GM13977 (cell line): ENCODE data around the gene PRR19.

Experiments used
- DNase-seq: peaks from one replicate; pipeline ENCODE4 v3.0.0; 2012; ENCODE audit warnings: low spot score
- CTCF ChIP-seq: IDR thresholded peaks from 2 replicates; pipeline ENCODE4 v1.5.1; 2012; ENCODE audit warnings: mild to moderate bottlenecking, control low read depth; ENCODE audit not compliant: insufficient read depth; ENCODE audit errors: extremely low read depth, missing control alignments
- in situ Hi-C: fragments of 300-500 bp; cut with MboI; formaldehyde crosslinking; loops from one replicate; pipeline ENCODE4 v1.12.0; 2022; ENCODE audit warnings: low sequenced_read_pairs, low pct_unique_long_range_greater_than_20kb, mixed read lengths, inconsistent platforms; ENCODE audit not compliant: unreplicated experiment

PRR19 gene

GRCh38 chr19:42272989-42273406 is 28.9 kb upstream of the PRR19 start:
- in situ Hi-C loops: no loop called here
- no peak for TF ChIP-seq CTCF
- no peak for DNase-seq

GRCh38 chr19:42273407-42274064 is 28.4 kb upstream of the PRR19 start:
- in situ Hi-C loops: no loop called here
- DNase-seq: no peak
- TF ChIP-seq CTCF: no peak

GRCh38 chr19:42274065-42274682 is 27.8 kb upstream of the PRR19 start:
- no peak for DNase-seq
- in situ Hi-C loops: no loop called here
- no peak for TF ChIP-seq CTCF

- no peak for TF ChIP-seq CTCF
- DNase-seq: no peak
- in situ Hi-C loops: loop anchor here (25.0 kb wide), 1 partner anchor 163 kb away; no protein-coding TSS in a partner anchor
These were observed 26.8 kb upstream of the PRR19 start for GRCh38 chr19:42275103-42275502.

- in situ Hi-C loops: loop anchor here (25.0 kb wide), 1 partner anchor 163 kb away; no protein-coding TSS in a partner anchor
- DNase-seq: no peak
- TF ChIP-seq CTCF: no peak
These were observed 26.4 kb upstream of the PRR19 start for GRCh38 chr19:42275517-42275916.

- TF ChIP-seq CTCF: no peak
- no peak for DNase-seq
- in situ Hi-C loops: loop anchor here (25.0 kb wide), 1 partner anchor 164 kb away; no protein-coding TSS in a partner anchor
These were observed 25.6 kb upstream of the PRR19 start for GRCh38 chr19:42276284-42276683.
